GM12872 (cell line): ENCODE data around the gene ACADS.

Experiments used
- TF ChIP-seq, protein P1 (sequence below): IDR thresholded peaks from 3 replicates; pipeline ENCODE4 v1.5.1; 2011; ENCODE audit warnings: low read depth, mild to moderate bottlenecking, low read length, moderate library complexity; ENCODE audit not compliant: insufficient read depth

The ACADS gene

DNA sequence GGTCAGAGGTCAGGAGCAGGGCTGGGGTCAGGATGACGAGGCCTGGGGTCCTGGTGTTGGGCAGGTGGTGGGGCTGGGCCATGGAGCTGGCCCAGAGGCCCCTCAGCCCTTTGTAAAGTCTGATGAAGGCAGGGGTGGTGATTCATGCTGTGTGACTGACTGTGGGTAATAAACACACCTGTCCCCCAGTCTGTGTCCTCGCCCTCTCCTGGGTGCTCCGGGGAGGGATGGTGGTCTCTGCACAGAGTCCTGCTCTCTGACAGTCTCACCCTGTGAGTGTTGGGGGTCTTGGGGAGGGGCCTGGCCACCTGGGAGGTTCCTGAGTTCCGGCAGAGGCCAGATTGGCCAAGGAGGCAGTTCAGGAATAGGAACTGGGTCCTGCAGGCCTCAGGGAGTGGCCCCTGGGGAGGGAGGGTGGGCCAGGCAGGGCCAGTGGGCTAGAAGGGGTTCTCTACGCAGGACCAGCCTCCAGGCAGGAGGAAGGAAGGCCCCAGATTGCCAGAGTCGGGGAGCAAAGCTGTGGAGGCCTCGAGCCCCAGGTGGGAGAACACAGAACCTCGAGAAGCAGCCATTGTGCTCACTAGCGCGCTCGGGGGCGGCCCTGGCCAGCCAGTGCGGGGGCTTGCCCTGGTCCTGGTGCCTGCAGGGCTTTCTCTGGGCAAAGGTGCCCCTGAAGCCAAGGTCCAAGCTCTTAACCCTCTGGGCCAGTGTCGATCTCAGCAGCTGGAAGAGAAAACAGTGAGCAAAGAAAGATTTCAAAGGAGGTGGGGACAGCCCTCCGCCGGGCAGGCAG, 14.4 kb downstream of the ACADS start:
- TF ChIP-seq, protein P1, sequence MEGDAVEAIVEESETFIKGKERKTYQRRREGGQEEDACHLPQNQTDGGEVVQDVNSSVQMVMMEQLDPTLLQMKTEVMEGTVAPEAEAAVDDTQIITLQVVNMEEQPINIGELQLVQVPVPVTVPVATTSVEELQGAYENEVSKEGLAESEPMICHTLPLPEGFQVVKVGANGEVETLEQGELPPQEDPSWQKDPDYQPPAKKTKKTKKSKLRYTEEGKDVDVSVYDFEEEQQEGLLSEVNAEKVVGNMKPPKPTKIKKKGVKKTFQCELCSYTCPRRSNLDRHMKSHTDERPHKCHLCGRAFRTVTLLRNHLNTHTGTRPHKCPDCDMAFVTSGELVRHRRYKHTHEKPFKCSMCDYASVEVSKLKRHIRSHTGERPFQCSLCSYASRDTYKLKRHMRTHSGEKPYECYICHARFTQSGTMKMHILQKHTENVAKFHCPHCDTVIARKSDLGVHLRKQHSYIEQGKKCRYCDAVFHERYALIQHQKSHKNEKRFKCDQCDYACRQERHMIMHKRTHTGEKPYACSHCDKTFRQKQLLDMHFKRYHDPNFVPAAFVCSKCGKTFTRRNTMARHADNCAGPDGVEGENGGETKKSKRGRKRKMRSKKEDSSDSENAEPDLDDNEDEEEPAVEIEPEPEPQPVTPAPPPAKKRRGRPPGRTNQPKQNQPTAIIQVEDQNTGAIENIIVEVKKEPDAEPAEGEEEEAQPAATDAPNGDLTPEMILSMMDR: no peak

DNA sequence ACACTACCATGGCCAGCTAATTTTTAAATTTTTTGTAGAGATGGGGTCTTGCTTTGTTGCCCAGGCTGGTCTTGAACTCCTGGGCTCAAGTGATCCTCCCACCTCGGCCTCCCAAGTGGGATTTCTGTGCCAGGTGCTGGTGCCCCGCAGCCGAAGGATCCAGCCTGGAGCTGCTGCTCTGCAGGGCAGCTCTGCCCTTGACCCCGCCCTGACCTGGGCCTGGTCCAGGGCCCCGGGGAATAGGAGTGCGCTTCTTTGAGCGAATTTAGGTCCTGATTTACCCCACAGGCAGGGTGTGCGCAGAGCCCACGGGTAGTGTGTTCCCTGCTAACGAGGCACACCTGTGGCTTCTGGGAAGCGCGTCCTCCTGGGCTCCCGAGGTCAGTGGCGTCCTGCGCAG, 15.2 kb downstream of the ACADS start:
- TF ChIP-seq, protein P1: no peak

DNA sequence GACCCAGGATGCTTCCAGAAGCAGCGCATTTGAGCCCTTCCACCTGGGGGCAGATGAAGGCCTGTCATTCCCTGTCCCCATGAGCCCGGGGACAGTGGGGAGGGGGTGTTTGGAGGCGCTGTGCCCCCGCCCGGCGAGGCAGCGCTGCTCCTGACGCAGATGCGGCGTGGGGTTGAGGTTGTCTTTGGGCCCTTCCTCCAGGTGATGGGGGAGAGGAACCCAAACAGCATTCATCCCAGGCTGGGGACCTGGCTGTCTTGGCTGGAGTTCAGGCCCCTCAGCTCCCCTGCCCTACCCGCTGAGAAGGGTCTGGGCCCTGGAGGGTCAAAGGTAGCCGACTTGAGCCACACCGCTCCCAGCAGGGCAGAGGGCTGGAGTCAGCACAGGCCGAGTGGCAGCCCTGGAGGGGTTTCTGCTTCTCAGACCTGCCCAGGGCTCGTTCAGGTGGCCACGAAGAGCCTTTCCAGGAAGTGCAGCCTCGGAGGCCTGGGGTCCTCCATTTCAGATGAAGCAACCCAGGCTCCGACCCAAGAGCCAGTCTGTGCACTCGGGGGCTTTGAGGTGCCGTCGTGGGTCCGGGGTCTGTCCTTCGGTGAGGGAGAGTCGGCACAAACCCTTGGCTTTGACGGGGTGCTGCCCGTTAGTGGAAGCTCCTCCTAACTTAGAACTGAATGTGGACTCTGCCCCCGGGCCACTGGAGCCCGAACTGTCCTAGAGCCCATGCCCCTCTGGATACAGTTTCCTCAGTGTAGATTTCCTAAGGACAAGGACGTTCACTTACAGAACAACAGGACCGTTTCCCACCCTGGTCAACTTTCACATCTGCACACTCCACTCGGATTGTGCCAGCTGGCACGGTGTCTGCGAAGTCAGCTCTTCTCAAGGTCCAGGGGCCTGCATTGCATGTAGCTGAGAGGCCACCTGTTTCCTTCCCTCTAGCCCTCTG, 16.1 kb downstream of the ACADS start:
- TF ChIP-seq, protein P1: no peak

DNA sequence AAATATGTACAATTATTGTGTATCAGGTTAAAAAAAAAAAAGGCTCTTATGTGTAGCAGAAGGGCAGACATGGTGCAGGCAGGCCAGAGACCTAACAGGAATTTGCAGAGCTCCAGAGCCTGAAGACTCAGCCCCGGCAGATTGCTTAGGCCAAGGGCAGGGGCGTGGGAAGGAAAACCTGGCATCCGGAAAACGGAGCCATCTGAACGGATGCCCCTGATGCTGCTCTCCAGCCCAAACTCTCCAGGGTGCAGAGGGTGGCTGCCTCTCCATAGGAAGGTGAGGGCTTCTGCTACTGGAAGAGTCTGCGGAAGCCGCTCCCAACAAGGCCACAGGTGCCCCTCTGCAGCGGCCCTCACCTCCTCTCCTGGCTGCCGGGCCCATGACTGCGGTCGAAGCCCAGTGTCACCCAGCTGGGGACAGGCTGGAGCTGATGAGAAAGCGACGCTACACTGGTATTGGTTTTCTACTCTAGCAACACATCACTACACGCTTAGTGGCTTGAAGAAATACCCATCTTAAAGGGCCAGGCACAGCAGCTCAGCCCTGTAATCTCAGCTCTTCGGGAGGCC, 19.4 kb downstream of the ACADS start:
- TF ChIP-seq, protein P1: no peak

DNA sequence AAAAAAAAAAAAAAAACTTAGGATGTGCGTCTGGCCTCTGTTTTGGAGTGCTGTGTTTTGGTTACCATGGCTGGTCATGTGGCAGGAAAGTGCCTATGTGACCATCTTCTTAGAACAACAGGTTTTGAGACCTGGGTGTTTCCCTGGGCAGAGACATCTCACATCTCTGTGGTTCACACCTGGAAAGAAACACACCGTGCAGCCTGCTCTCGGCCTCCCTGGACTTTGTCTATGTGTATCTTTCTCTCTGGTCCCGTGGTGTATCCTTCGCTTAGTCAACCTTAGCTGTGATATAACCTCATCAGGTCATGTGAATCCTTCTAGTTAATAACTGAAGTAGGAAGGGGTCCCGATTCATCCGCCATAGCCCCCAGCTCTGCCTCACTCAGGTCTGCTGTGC, 22.6 kb downstream of the ACADS start:
- TF ChIP-seq, protein P1: no peak

DNA sequence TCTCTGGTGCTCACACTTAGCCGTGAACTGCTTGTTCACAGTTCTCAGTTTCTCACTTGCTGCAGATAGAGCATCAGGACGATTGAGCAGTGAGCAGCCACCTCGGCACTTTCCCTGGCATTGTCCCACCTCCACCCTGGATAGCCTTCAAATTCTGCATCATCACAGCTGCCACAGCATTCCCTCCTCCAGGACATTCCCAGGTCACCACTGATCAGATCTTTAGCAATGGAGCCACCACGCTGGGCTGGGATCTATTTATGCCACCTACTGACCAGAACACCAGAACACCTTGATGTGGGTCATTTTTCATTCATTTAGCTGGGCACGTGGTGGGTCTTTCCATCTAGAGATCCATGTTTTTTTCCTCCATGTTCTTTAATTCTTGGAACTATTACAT, 23.6 kb downstream of the ACADS start:
- TF ChIP-seq, protein P1: no peak

DNA sequence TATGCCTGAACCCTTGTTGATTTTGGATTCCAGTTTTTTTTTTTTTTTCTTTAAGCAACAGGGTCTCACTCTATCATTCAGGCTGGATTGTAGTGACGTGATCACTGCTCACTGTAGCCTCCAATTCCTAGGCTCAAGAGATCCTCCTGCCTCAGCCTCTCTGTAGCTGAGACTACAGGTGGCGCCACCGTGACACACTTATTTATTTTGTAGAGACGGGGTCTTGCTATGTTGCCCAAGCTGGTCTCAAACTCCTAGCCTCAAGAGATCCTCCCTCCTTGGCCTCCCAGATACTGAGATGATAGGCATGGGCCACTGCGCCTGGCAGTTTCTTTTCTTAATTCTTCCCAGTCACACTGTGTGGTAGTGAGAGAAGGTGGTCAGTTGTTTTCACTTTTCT, 25.2 kb downstream of the ACADS start:
- TF ChIP-seq, protein P1: no peak
